Measurements from ENCODE around the gene ITGB1. TPM values are rescaled to one million over a fixed set of nuclear protein-coding genes. Genes with fewer than 3 reads are reported as not detected.
A peak's percentile ranks its signal among the peaks of the same experiment; 100 is the strongest.

The ITGB1 gene
- total RNA-seq, 1 experiment from 2014 or later: 223 TPM

DNA sequence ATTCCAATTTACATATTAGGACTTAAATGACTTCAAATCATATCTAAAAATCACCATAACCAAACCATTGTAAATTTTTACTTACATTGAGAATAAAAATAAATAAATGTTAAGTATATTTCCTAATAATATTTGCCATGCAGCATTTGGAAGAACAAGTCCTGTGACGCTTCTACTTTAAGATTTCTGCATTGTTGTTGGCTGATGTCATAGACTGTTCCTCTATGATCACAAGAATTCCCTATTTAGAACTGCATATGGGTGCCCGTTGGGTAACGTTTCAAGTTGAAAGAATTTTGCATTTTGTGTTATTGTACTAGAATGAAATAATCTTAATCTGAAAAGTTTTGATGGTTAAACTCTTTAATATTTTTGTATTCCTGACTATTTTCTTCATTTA lies 5.1 kb upstream of the ITGB1 start:
- H3K79me2 ChIP-seq (ENCODE audit: insufficient read depth, low read length): no peaks in the 10 kb centered on the region; the same call in 1 of the 2 replicates
- peaks cover 41 to 45% of the 10 kb centered on the region in 2 experiments for H3K4me1 Mint-ChIP-seq
- peak overlapping the region; percentile 89 for H3K27ac ChIP-seq (ENCODE audit: insufficient read length, low read depth, low read length)

More for the DNA sequence above, 5.1 kb upstream of the ITGB1 start:
- H2BK15ac ChIP-seq (ENCODE audit: low read depth, low read length): no peak overlapping the region
- no peak overlapping the region for H3K14ac ChIP-seq (ENCODE audit: insufficient read depth, low read length)
- no peak overlapping the region for H2BK120ac ChIP-seq (ENCODE audit: low read depth, low read length, poor library complexity, severe bottlenecking)
- Mint-ChIP-seq H3K27me3 (ENCODE audit: low read depth) (no peaks in the 10 kb centered on the region), H3K27ac (peak overlapping the region in 1 of 3 experiments; percentile 47; a peak in 1 of 7 replicates), H3K36me3 (ENCODE audit: insufficient read depth in 1 of 3, low read depth in 3 of 3) (no peaks in the 10 kb centered on the region; a peak in 2 of 7 replicates), H3K9me3 (no peaks in the 10 kb centered on the region), H3K4me3 (no peak overlapping the region)
- no peak overlapping the region for H3K4ac ChIP-seq (ENCODE audit: low read depth, low read length)
- no peak overlapping the region for H2BK5ac ChIP-seq (ENCODE audit: insufficient read length, low read length)
- no peak overlapping the region for H3K4me2 ChIP-seq (ENCODE audit: insufficient read depth, insufficient read length, low read length)
- no peak for DNase-seq
- no peak overlapping the region for H2AK5ac ChIP-seq (ENCODE audit: insufficient read length, low read length)
- no peak overlapping the region for H2BK20ac ChIP-seq (ENCODE audit: low read depth, low read length, poor library complexity, severe bottlenecking)
- H4K5ac ChIP-seq (ENCODE audit: insufficient read length, low read depth, low read length): no peak overlapping the region
- no peaks in the 10 kb centered on the region; the same call in 1 of the 2 replicates for H3K4me1 ChIP-seq (ENCODE audit: insufficient read depth, low read length)
- H3K18ac ChIP-seq (ENCODE audit: insufficient read length, low read depth, low read length): no peak overlapping the region
- no peak overlapping the region for H2BK12ac ChIP-seq (ENCODE audit: insufficient read length, low read depth, low read length)
- no peaks in the 10 kb centered on the region for H3K9me3 ChIP-seq (ENCODE audit: control insufficient read depth, low read depth, low read length)
- no peak overlapping the region for H3K23ac ChIP-seq (ENCODE audit: insufficient read length, low read depth, low read length)
- H3K9ac ChIP-seq (ENCODE audit: extremely low read depth, insufficient read length, low read length): no peak overlapping the region
- TF ChIP-seq, protein P1, sequence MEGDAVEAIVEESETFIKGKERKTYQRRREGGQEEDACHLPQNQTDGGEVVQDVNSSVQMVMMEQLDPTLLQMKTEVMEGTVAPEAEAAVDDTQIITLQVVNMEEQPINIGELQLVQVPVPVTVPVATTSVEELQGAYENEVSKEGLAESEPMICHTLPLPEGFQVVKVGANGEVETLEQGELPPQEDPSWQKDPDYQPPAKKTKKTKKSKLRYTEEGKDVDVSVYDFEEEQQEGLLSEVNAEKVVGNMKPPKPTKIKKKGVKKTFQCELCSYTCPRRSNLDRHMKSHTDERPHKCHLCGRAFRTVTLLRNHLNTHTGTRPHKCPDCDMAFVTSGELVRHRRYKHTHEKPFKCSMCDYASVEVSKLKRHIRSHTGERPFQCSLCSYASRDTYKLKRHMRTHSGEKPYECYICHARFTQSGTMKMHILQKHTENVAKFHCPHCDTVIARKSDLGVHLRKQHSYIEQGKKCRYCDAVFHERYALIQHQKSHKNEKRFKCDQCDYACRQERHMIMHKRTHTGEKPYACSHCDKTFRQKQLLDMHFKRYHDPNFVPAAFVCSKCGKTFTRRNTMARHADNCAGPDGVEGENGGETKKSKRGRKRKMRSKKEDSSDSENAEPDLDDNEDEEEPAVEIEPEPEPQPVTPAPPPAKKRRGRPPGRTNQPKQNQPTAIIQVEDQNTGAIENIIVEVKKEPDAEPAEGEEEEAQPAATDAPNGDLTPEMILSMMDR (conservative IDR thresholded peaks at IDR 0.05): no peak
- no peak overlapping the region for H3K56ac ChIP-seq (ENCODE audit: insufficient read length, low read depth, low read length)
- no CpG with 5 or more reads among the region's 3 CpGs for WGBS (ENCODE audit: extremely low coverage, insufficient read length, low lambda C conversion rate)
- no peak overlapping the region for H3T11ph ChIP-seq (ENCODE audit: low read length)
- H2AFZ ChIP-seq (ENCODE audit: low read length): no peak overlapping the region
- peaks cover 11% of the 10 kb centered on the region for H3K23me2 ChIP-seq (ENCODE audit: insufficient read length, low read depth, low read length, poor library complexity, severe bottlenecking)
- H4K91ac ChIP-seq (ENCODE audit: insufficient read length, low read depth, low read length): no peak overlapping the region
- H4K8ac ChIP-seq (replicated peaks; ENCODE audit: insufficient read length, low read depth, low read length): no peak overlapping the region
- H3K79me1 ChIP-seq (ENCODE audit: insufficient read depth, low read depth, low read length, poor library complexity, severe bottlenecking): no peaks in the 10 kb centered on the region
- no peaks in the 10 kb centered on the region for H3K27me3 ChIP-seq (ENCODE audit: insufficient read depth, low read length)
- no peaks in the 10 kb centered on the region for H4K20me1 ChIP-seq (ENCODE audit: control insufficient read depth, insufficient read depth, insufficient read length)

All from H9 (cell line).